Duodenal mucosa (tissue), 2 donors: ENCODE measurements around the gene AGFG2.

Experiments used
- H3K27ac ChIP-seq: one replicate; pipeline ENCODE4 v1.7.0; 2013; ENCODE audit warnings: low read depth, low read length
- H3K27me3 ChIP-seq, 2 donors: one replicate each; pipeline ENCODE4 v1.7.0; 2013; ENCODE audit warnings: low read length in 2 of 2, control low read depth in 1 of 2; ENCODE audit not compliant: insufficient read depth in 2 of 2, control insufficient read depth in 1 of 2
- H3K36me3 ChIP-seq, 2 donors: one replicate each; pipeline ENCODE4 v1.7.0; 2013; ENCODE audit warnings: low read length in 2 of 2, control low read depth in 1 of 2; ENCODE audit not compliant: insufficient read depth in 2 of 2, control insufficient read depth in 1 of 2
- H3K4me1 ChIP-seq, 2 donors: one replicate each; pipeline ENCODE4 v1.7.0; 2013; ENCODE audit warnings: low read length in 2 of 2, control low read depth in 1 of 2; ENCODE audit not compliant: insufficient read depth in 2 of 2, control insufficient read depth in 1 of 2
- H3K4me3 ChIP-seq, 2 donors: one replicate each; pipeline ENCODE4 v1.7.0; 2013; ENCODE audit warnings: low read length in 2 of 2, low read depth in 1 of 2
- H3K9ac ChIP-seq, 2 donors: one replicate each; pipeline ENCODE4 v1.7.0; 2013; ENCODE audit warnings: low read length in 2 of 2, low read depth in 1 of 2
- H3K9me3 ChIP-seq, 2 donors: one replicate each; pipeline ENCODE4 v1.7.0; 2013; ENCODE audit warnings: low read length in 2 of 2, control low read depth in 1 of 2; ENCODE audit not compliant: control insufficient read depth in 1 of 2

AGFG2 gene

DNA sequence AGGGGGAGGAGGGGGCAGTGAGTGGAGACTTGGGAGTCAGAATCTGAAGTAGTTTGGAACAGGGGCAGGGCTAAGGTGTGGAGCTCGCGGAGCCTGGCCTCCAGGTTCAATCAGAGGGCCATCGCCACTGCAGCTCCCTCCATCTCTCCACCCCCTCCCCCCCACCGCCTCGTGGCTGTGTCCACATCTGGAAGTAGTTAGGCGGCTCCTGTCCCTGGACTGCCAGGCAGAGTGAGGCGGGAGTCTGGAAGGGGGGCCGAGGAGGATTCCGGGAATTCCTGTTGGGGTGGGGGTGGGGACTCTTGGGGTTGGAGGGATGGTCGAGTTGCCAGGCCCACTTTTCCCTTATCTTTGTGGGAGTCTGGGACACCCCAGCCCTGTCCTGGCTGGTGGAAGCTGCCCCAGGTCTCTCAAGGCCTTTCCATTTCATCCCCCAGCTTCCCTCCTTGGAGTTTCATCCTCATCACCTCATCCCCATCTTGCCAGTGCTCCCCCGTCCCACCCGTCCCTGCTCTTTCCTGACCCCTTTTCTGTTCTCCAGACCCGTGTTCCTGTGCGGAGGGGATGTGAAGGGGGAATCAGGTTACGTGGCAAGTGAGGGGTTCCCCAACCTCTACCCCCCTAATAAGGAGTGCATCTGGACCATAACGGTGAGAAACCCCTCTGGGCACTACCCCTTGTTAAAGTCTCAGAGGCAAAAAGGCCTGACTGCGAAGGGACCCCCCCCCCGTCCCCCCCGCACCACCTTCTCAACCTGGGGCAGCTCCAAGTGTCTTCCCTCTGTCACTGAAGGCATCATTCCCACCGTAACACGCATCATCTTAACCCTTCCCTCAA lies 64.1 kb downstream of the AGFG2 start:
- no peak overlapping the region for H3K27ac ChIP-seq
- no peaks in the 10 kb centered on the region for H3K36me3 ChIP-seq
- H3K4me3 ChIP-seq: peak overlapping the region; percentile 50 to 60
- H3K9ac ChIP-seq: peak overlapping the region in 1 of 2 donors; percentile 33
- H3K4me1 ChIP-seq: peaks cover 12 to 14% of the 10 kb centered on the region in 2 donors
- no peaks in the 10 kb centered on the region for H3K9me3 ChIP-seq
- peaks cover 0 to 16% of the 10 kb centered on the region in 2 donors for H3K27me3 ChIP-seq

DNA sequence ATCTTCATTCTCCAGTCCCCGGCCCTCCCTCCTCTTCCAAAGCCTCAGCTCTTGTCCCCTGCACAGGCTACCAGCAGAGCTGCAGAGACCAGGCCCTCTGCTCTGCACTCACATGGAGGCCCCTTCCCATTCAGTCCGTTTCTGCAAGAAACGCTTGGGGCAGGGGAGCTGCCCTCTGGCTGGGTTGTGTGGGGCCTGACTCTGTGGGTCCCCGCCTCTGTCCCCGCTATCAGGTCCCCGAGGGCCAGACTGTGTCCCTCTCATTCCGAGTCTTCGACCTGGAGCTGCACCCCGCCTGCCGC lies 64.7 kb downstream of the AGFG2 start:
- H3K27ac ChIP-seq: peak overlapping the region; percentile 50
- H3K9ac ChIP-seq: peak overlapping the region; percentile 32 to 33
- H3K9me3 ChIP-seq: no peaks in the 10 kb centered on the region
- H3K4me1 ChIP-seq: peaks cover 12 to 14% of the 10 kb centered on the region in 2 donors
- H3K36me3 ChIP-seq: no peaks in the 10 kb centered on the region
- peaks cover 0 to 16% of the 10 kb centered on the region in 2 donors for H3K27me3 ChIP-seq
- peak overlapping the region; percentile 50 to 60 for H3K4me3 ChIP-seq

DNA sequence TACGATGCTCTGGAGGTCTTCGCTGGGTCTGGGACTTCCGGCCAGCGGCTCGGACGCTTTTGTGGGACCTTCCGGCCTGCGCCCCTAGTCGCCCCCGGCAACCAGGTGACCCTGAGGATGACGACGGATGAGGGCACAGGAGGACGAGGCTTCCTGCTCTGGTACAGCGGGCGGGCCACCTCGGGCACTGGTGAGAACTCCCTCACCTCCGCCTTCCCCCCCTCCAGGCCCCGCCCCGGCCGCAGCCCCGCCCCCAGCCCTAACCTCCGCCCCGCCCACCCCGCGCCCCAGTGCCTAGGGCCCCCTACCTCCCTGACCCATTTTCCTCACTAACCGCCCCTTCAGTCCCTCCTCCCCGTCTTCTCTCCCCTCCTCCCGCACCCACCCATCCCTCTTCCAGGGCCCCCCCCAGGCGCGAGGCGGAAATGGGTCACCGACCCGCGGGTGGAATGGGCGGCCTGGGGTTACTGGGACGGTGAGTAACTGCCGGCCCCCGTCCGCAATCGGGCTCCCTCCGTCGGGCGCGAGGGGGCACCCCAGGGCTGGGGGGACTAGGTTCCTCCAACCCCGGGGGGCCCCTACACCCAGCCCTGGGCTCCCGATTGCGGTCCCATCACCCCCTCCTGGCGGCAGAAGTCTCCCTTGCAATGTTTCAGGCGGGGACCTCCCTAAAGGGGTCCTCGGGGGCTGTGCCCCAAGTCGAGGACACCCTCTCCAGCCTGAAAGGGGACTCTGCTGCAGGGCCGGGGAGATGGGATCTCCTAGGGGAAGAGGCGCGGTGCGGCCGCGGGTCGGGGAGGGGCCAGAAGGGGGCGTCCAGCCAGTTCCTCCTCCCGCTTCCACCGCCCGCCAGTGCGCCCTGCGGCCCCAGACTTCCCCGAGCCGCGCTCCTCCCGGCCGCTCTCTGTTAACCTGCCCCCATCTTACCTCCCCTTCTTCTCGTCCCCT lies 65.3 kb downstream of the AGFG2 start:
- H3K4me3 ChIP-seq: peak overlapping the region; percentile 70 to 74
- peak overlapping the region; percentile 50 for H3K27ac ChIP-seq
- H3K36me3 ChIP-seq: no peaks in the 10 kb centered on the region
- peaks cover 12 to 14% of the 10 kb centered on the region in 2 donors for H3K4me1 ChIP-seq
- H3K9me3 ChIP-seq: no peaks in the 10 kb centered on the region
- peaks cover 0 to 16% of the 10 kb centered on the region in 2 donors for H3K27me3 ChIP-seq
- H3K9ac ChIP-seq: peak overlapping the region; percentile 32 to 48

DNA sequence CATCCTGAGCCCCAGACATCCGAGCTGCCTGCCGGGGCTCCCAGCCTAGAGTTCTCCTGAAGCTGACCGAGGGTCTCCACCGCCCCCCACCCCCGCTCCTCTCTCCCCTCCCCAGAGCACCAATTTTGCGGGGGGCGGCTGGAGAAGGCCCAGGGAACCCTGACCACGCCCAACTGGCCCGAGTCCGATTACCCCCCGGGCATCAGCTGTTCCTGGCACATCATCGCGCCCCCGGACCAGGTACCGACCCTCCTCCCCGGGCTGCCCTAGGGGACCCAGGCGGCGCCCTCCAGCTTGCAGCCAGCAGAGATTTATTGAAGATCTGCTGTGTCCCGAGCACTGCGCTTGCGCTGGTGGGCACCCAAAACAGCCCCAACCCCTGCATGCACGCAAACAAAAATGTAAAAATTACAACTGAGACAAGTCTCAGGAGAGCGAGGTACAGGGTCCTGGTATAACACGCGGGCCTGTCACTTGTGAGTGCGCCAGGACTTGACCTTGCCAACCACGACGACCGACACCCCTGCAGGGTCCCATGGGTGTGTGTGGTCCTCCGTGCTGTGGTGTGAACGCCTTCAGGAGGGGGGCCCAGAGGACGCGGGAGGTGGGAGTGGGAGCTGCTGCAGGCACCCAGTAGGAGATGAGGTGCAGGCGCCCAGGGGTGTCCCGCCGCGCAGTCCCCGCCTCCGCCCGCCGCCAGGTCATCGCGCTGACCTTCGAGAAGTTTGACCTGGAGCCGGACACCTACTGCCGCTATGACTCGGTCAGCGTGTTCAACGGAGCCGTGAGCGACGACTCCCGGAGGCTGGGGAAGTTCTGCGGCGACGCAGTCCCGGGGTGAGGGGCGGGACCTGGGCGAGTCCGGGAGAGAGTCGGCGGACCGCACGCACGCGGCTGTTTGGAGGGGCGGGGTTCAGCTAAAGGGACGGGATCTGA lies 66.2 kb downstream of the AGFG2 start:
- H3K27me3 ChIP-seq: peaks cover 0 to 16% of the 10 kb centered on the region in 2 donors
- H3K36me3 ChIP-seq: no peaks in the 10 kb centered on the region
- peak overlapping the region; percentile 70 to 74 for H3K4me3 ChIP-seq
- no peak overlapping the region for H3K27ac ChIP-seq
- H3K4me1 ChIP-seq: peaks cover 12 to 14% of the 10 kb centered on the region in 2 donors
- no peaks in the 10 kb centered on the region for H3K9me3 ChIP-seq
- H3K9ac ChIP-seq: peak overlapping the region in 1 of 2 donors; percentile 32

DNA sequence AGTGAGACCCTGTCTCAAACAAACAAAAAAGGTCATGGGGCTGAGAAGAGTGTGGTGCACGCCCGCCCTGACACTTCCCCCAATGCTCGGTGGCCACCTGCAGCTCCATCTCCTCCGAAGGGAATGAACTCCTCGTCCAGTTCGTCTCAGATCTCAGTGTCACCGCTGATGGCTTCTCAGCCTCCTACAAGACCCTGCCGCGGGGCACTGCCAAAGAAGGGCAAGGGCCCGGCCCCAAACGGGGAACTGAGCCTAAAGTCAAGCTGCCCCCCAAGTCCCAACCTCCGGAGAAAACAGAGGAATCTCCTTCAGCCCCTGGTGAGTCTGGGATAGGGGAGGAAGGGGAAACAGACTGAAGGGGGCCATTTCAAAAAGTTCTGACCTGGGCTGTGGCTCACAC lies 67.3 kb downstream of the AGFG2 start:
- peaks cover 12 to 14% of the 10 kb centered on the region in 2 donors for H3K4me1 ChIP-seq
- H3K27me3 ChIP-seq: peaks cover 0 to 16% of the 10 kb centered on the region in 2 donors
- no peak overlapping the region for H3K9ac ChIP-seq
- H3K4me3 ChIP-seq: no peak overlapping the region
- H3K9me3 ChIP-seq: no peaks in the 10 kb centered on the region
- H3K27ac ChIP-seq: no peak overlapping the region
- H3K36me3 ChIP-seq: no peaks in the 10 kb centered on the region

DNA sequence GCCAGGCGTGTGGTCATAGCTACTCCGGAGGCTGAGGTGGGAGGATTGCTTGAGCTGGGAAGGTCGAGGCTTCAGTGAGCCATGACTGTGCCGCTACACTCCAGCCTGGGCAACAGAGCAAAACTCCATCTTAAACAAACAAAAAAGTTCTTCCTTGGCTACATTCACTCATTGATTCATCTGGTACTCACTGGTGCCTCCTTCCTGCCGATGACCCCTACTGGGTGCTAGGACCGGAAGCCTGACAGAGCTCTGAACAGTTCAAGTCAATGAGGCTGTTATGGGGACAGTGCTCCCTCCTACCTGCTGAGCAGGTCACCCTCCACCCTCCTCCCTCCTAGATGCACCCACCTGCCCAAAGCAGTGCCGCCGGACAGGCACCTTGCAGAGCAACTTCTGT lies 68.1 kb downstream of the AGFG2 start:
- peaks cover 0 to 16% of the 10 kb centered on the region in 2 donors for H3K27me3 ChIP-seq
- H3K27ac ChIP-seq: no peak overlapping the region
- peaks cover 12 to 14% of the 10 kb centered on the region in 2 donors for H3K4me1 ChIP-seq
- H3K9me3 ChIP-seq: no peaks in the 10 kb centered on the region
- H3K9ac ChIP-seq: no peak overlapping the region
- H3K36me3 ChIP-seq: no peaks in the 10 kb centered on the region
- H3K4me3 ChIP-seq: no peak overlapping the region

DNA sequence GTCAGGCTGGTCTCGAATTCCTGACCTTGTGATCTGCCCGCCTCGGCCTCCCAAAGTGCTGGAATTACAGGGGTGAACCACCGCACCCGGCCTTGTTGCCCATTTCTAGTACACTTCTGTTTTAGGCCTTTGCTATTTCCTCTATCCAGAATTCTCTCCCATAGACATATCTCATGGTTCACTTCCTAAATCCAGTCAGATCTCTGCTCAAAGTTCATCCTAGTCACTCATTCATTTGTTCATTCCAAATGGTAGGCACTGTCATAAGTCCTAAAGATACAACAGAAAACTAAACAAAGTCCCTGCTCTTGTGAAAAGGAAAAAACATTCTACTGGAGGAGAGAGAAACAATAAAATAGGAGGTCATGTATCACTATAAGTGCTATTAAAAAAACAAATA lies 71.0 kb downstream of the AGFG2 start:
- peaks cover 0 to 13% of the 10 kb centered on the region in 2 donors for H3K27me3 ChIP-seq
- no peaks in the 10 kb centered on the region for H3K9me3 ChIP-seq
- H3K27ac ChIP-seq: no peak overlapping the region
- H3K9ac ChIP-seq: no peak overlapping the region
- H3K36me3 ChIP-seq: no peaks in the 10 kb centered on the region
- H3K4me1 ChIP-seq: peaks cover 12 to 20% of the 10 kb centered on the region in 2 donors
- no peak overlapping the region for H3K4me3 ChIP-seq

DNA sequence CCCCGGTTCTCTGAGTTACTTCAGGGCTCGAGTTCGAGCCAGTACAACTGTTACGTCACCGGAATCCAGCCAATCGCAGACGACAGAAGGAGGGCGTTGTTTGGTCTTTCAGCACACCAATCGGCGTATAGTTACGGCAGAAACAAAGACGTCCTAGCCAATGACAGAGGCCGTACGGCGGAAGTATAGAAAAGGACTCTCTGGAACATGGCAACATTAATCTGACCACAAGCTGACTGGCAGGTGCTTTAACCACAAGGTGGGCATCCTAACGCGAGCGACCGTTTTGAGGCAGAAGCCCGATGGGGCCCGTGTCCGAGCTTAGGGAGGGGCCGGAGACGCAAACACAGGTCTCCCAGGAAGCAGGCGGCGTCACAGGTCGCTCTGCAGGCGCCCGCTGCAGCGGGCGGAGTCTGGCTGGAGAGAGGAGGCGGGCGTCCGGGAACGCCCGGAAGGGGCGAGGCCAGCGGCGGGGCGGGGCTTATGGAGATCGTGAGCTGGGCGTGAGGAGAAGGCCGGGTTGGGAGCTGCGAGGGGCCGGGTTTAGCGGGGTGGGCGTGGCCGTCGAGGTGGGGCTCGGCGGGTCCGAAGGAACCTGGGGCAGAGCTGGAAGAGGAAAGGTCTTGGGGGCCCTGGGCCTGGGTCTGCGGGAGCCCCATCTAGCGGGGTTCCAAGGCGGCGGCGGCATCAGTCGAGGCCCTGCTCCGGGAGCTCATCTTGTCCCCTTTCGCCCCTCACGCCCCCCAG lies 73.2 kb downstream of the AGFG2 start, which contains the start of gene MOSPD3:
MOSPD3 (plus strand) TSS at position 558 of the 747 bp plus-strand sequence. CDS start 252 bp downstream, outside the sequence.
- Histone ChIP-seq H3K9ac (peak within 1 kb of the TSS; percentile 75 to 82), H3K36me3 (no peaks in the 10 kb centered on the region), H3K27ac (peak within 1 kb of the TSS; percentile 95), H3K4me1 (peaks cover 6 to 14% of the 10 kb centered on the region in 2 donors), H3K9me3 (no peaks in the 10 kb centered on the region), H3K4me3 (peak within 1 kb of the TSS; percentile 76 to 78), H3K27me3 (no peaks in the 10 kb centered on the region)
